Fibroblast of pulmonary artery (primary cell): ENCODE data around the gene FBF1.
"Not testable (repeated sequence)": the region's sequence is repeated elsewhere in the genome, so short reads cannot be mapped to it uniquely, and the experiment has no call there.

Experiments
- DNase-seq: peaks from one replicate; pipeline ENCODE4 v3.0.0-alpha.2; 2010; ENCODE audit warnings: low read depth
- H3K4me3 ChIP-seq: replicated peaks from 2 replicates; pipeline ENCODE4 v1.5.1; 2011; ENCODE audit warnings: low read depth, mild to moderate bottlenecking, control low read depth, low read length, moderate library complexity
- CTCF ChIP-seq: IDR thresholded peaks from 2 replicates; pipeline ENCODE4 v1.5.1; 2011; ENCODE audit warnings: mild to moderate bottlenecking, control low read depth, low read length, inconsistent platforms; ENCODE audit errors: missing control alignments

The FBF1 gene

DNA sequence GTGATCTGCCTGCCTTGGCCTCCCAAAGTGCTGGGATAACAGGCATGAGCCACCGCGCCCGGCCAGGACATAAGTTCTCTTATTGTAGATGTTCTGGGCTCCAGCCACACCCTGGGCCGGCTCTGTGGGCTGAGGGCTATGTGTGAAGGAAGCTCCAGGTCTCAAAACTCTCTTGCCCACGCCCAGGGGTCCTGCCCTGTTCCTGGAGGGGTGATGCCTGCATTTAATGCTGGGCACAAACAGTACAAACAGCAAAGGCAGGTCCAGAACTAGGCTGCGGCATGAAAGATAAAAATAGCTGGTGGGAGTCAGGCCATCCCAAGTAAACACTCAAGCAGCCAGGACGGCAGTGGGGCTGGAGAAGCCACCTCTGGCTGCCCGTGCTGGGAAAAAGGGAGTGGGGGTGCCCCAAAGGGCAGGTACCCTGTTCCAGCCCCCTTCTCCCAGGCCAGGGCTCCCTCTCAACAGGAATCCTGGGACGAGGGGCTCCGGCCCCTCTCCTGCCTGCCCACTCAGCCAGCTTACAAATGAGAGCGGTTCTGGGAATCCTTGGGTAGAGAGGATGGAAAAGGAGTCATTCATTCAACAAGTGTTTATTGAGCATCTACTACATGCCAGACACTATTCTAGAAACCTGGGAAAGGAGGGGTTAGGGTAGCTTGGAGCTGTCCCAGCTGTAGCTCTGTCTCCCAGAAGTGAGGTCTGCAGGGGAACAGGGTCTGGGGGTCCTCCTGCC, 67.1 kb downstream of the FBF1 start:
- no peak for DNase-seq
- H3K4me3 ChIP-seq, result no peak overlapping the region
- TF ChIP-seq CTCF, result no peak

GRCh38 chr17:75872434-75873351, 68.1 kb downstream of the FBF1 start:
- no peak for TF ChIP-seq CTCF

DNA sequence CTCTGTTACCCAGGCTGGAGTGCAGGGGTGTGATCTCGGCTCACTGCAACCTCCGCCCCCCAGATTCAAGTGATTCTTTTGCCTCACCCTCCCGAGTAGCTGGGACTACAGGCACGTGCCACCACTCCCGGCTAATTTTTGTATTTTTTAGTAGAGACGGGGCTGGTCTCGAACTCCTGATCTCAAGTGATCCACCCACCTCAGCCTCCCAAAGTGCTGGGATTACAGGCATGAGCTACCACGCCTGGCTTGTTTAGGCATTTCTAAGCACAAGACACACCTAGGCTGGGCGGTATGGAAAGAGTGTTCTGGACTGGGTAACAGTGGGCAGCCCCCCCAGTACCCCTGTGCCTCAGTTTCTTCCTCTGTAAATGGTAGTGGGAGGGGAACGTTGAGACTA, 70.6 kb downstream of the FBF1 start:
- H3K4me3 ChIP-seq, DNase-seq: not testable (repeated sequence)

More at GRCh38 chr17:75872434-75873351, 68.1 kb downstream of the FBF1 start:
- no peak overlapping the region for H3K4me3 ChIP-seq
- peak; percentile 89 for DNase-seq

- H3K4me3 ChIP-seq, result peak overlapping the region; percentile 3
- peak; percentile 79 for DNase-seq
- no peak for TF ChIP-seq CTCF
Measured at GRCh38 chr17:75869282-75870141, 71.3 kb downstream of the FBF1 start.

DNA sequence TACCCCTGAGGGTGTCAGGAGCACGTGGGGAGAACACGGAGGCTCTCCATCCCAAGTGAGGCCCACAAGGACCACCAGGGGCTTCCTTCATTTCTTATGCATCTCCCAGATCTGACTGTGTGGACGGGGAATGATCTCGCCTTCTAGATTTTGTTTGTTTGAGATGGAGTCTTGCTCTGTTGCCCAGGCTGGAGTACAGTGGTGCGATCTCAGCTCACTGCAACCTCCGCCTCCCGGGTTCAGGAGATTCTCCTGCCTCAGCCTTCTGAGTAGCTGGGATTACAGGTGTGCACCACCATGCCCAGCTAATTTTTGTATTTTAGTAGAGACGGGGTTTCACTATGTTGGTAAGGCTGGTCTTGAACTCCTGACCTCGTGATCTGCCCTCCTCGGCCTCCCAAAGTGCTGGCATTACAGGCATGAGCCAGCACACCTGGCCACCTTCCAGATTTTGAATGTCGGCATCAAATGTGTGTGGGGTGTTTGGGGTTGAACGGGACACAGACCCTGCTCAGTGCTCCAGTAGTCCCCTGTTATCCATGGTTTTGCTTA, 72.0 kb downstream of the FBF1 start:
- H3K4me3 ChIP-seq, DNase-seq: not testable (repeated sequence)

DNA sequence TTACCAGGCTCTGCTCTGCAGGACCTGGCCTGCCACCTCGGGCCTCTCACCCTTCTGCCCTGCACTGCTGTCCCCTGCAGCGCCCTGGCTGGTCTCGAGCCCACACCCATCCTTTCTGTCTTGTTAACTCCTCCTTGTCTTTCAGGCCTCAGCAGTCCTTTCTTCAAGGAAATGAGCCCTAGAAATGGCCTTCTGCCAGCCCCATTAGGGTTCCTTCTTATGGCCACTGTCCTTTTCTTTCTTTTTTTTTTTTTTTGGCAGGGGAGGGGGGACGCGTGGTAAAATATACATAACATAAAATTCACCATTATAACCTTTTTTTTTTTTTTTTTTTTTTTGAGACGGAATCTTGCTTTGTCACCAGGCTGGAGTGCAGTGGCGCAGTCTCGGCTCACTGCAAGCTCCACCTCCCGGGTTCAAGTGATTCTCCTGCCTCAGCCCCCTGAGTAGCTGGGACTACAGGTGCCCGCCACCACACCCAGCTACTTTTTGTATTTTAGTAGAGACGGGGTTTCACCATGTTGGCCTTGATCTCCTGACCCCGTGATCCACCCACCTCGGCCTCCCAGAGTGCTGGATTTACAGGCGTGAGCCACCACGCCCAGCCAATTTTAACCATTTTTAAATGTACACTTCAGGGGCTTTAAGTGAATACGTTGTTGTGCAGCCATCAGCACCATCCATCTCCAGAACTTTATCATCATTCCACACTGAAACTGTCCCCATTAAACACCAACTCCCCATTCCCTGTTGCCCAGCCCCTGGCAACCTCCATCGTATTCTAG, 75.2 kb downstream of the FBF1 start:
- not testable (repeated sequence) for DNase-seq, H3K4me3 ChIP-seq

DNA sequence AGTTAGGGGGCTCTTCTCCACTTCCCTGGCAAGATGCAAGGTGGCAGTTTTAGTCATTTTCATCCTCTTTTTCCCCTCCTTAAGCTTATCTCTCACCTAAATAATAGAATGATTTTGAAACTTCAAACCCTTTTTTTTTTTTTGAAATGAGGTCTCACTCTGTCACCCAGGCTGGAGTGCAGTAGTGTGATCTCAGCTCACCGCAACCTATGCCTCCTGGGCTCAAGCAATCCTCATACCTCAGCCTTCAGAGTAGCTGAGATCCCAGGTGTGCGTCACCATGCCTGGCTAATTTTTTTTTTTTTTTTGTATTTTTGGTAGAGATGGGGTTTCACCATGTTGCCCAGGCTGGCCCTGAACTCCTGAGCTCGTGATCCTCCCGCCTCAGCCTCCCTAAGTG, 76.0 kb downstream of the FBF1 start:
- H3K4me3 ChIP-seq, DNase-seq: not testable (repeated sequence)

GRCh38 chr17:75864448-75864871, 76.4 kb downstream of the FBF1 start:
- H3K4me3 ChIP-seq, result no peak overlapping the region
- peak; percentile 86 for DNase-seq
- no peak for TF ChIP-seq CTCF
